ENCODE results near the gene OCA2. TPM values are rescaled to one million over a fixed set of nuclear protein-coding genes. Genes with fewer than 3 reads are reported as not detected.

OCA2 gene
- polyA plus RNA-seq, 1 donor from 2014 or later: 0.97 TPM

DNA sequence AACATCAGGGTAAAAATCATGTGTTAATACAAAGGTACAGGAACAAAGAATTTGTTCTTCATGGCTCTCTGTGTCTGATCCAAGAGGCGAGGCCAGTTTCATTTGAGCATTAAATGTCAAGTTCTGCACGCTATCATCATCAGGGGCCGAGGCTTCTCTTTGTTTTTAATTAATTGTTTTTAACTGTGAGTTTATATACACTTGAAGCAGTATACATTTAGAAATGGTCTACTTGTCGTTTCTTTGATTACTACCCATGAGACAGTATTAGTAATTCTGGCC, 21.2 kb upstream of the OCA2 start:
- Histone ChIP-seq H3K79me2 (replicated peaks; ENCODE audit: insufficient read depth, low read length) (no peaks in the 10 kb centered on the region), H3F3A (ENCODE audit: insufficient read depth, low read length, poor library complexity, severe bottlenecking) (no peaks in the 10 kb centered on the region), H3K9me2 (ENCODE audit: insufficient read depth, low read length) (no peaks in the 10 kb centered on the region), H3K36me3 (ENCODE audit: insufficient read depth, low read length) (peaks cover 6% of the 10 kb centered on the region), H3K9ac (ENCODE audit: low read length) (no peak overlapping the region), H3K9me3 (ENCODE audit: low read length) (no peaks in the 10 kb centered on the region), H3K4me3 (ENCODE audit: low read length) (no peak overlapping the region), H3K27me3 (ENCODE audit: insufficient read depth, low read depth, low read length) (no peaks in the 10 kb centered on the region), H4K20me1 (ENCODE audit: insufficient read depth) (no peaks in the 10 kb centered on the region), H2AFZ (ENCODE audit: low read depth, low read length) (no peak overlapping the region), H3K27ac (ENCODE audit: low read length) (no peak overlapping the region), H3K4me2 (ENCODE audit: low read length) (no peak overlapping the region)
- no peak for TF ChIP-seq EP300 (conservative IDR thresholded peaks at IDR 0.05; ENCODE audit: poor library complexity, severe bottlenecking)
- TF ChIP-seq, protein P1, sequence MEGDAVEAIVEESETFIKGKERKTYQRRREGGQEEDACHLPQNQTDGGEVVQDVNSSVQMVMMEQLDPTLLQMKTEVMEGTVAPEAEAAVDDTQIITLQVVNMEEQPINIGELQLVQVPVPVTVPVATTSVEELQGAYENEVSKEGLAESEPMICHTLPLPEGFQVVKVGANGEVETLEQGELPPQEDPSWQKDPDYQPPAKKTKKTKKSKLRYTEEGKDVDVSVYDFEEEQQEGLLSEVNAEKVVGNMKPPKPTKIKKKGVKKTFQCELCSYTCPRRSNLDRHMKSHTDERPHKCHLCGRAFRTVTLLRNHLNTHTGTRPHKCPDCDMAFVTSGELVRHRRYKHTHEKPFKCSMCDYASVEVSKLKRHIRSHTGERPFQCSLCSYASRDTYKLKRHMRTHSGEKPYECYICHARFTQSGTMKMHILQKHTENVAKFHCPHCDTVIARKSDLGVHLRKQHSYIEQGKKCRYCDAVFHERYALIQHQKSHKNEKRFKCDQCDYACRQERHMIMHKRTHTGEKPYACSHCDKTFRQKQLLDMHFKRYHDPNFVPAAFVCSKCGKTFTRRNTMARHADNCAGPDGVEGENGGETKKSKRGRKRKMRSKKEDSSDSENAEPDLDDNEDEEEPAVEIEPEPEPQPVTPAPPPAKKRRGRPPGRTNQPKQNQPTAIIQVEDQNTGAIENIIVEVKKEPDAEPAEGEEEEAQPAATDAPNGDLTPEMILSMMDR (IDR thresholded peaks at IDR 0.05; ENCODE audit: poor library complexity, severe bottlenecking): no peak
- no peak for TF ChIP-seq EZH2 (IDR thresholded peaks at IDR 0.05; ENCODE audit: borderline replicate concordance, insufficient read depth, low read length, poor library complexity, severe bottlenecking)
- TF ChIP-seq, protein P2, sequence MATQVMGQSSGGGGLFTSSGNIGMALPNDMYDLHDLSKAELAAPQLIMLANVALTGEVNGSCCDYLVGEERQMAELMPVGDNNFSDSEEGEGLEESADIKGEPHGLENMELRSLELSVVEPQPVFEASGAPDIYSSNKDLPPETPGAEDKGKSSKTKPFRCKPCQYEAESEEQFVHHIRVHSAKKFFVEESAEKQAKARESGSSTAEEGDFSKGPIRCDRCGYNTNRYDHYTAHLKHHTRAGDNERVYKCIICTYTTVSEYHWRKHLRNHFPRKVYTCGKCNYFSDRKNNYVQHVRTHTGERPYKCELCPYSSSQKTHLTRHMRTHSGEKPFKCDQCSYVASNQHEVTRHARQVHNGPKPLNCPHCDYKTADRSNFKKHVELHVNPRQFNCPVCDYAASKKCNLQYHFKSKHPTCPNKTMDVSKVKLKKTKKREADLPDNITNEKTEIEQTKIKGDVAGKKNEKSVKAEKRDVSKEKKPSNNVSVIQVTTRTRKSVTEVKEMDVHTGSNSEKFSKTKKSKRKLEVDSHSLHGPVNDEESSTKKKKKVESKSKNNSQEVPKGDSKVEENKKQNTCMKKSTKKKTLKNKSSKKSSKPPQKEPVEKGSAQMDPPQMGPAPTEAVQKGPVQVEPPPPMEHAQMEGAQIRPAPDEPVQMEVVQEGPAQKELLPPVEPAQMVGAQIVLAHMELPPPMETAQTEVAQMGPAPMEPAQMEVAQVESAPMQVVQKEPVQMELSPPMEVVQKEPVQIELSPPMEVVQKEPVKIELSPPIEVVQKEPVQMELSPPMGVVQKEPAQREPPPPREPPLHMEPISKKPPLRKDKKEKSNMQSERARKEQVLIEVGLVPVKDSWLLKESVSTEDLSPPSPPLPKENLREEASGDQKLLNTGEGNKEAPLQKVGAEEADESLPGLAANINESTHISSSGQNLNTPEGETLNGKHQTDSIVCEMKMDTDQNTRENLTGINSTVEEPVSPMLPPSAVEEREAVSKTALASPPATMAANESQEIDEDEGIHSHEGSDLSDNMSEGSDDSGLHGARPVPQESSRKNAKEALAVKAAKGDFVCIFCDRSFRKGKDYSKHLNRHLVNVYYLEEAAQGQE (IDR thresholded peaks at IDR 0.05; ENCODE audit: borderline replicate concordance): no peak
- no peak for TF ChIP-seq TAF1 (IDR thresholded peaks at IDR 0.05; ENCODE audit: low read depth)
- no peak for TF ChIP-seq SMC3 (conservative IDR thresholded peaks at IDR 0.05; ENCODE audit: poor library complexity)
- no peak for TF ChIP-seq POLR2AphosphoS5 (IDR thresholded peaks at IDR 0.05)
- TF ChIP-seq RAD21 (conservative IDR thresholded peaks at IDR 0.05): no peak
- TF ChIP-seq MXI1 (conservative IDR thresholded peaks at IDR 0.05; ENCODE audit: poor library complexity, severe bottlenecking): no peak

GRCh38 chr15:28118531-28118930, 19.4 kb upstream of the OCA2 start:
- Histone ChIP-seq H3K9me3 (ENCODE audit: low read length) (no peaks in the 10 kb centered on the region), H3K4me2 (ENCODE audit: low read length) (no peak overlapping the region), H3K79me2 (replicated peaks; ENCODE audit: insufficient read depth, low read length) (no peaks in the 10 kb centered on the region), H3K36me3 (ENCODE audit: insufficient read depth, low read length) (peaks cover 6% of the 10 kb centered on the region), H3K4me3 (ENCODE audit: low read length) (no peak overlapping the region), H3F3A (ENCODE audit: insufficient read depth, low read length, poor library complexity, severe bottlenecking) (no peaks in the 10 kb centered on the region), H4K20me1 (ENCODE audit: insufficient read depth) (no peaks in the 10 kb centered on the region), H3K9me2 (ENCODE audit: insufficient read depth, low read length) (no peaks in the 10 kb centered on the region), H3K27ac (ENCODE audit: low read length) (no peak overlapping the region), H3K27me3 (ENCODE audit: insufficient read depth, low read depth, low read length) (no peaks in the 10 kb centered on the region), H3K9ac (ENCODE audit: low read length) (no peak overlapping the region), H2AFZ (ENCODE audit: low read depth, low read length) (no peak overlapping the region)
- TF ChIP-seq, protein P2 (IDR thresholded peaks at IDR 0.05; ENCODE audit: borderline replicate concordance): no peak

Measured in neural cell (in vitro differentiated cells).